ENCODE data around the gene C4orf17.
"Not testable (repeated sequence)": the region's sequence is repeated elsewhere in the genome, so short reads cannot be mapped to it uniquely, and the experiment has no call there.

GRCh38 chr4:99534699-99535098 lies 23.9 kb downstream of the C4orf17 start:
- TF ChIP-seq CTCF (IDR thresholded peaks at IDR 0.05; ENCODE audit: insufficient read depth, low read length, poor library complexity, severe bottlenecking); EZH2phosphoT487 (conservative IDR thresholded peaks at IDR 0.05; ENCODE audit: low read length): not testable (repeated sequence)
